Type B pancreatic cell (in vitro differentiated cells): ENCODE results near the gene MSI2. TPM values are rescaled to one million over a fixed set of nuclear protein-coding genes. Genes with fewer than 3 reads are reported as not detected.

Experiments used
- DNase-seq: peaks from one replicate; pipeline ENCODE4 v3.0.0; 2021; ENCODE audit warnings: mixed read lengths; ENCODE audit not compliant: unreplicated experiment; ENCODE audit errors: extremely low spot score
- H3K27ac Mint-ChIP-seq: 2 replicates; pipeline ENCODE4 v1.8.0; 2021; ENCODE audit warnings: mild to moderate bottlenecking, mixed read lengths
- H3K27me3 Mint-ChIP-seq: 2 replicates; pipeline ENCODE4 v1.8.0; 2021; ENCODE audit warnings: mixed read lengths
- H3K36me3 Mint-ChIP-seq: 2 replicates; pipeline ENCODE4 v1.8.0; 2021; ENCODE audit warnings: mixed read lengths
- H3K4me1 Mint-ChIP-seq: one replicate; pipeline ENCODE4 v1.8.0; 2021; ENCODE audit warnings: mixed read lengths; ENCODE audit not compliant: unreplicated experiment
- H3K4me3 Mint-ChIP-seq: 2 replicates; pipeline ENCODE4 v1.8.0; 2021; ENCODE audit warnings: mild to moderate bottlenecking, mixed read lengths
- H3K9me3 Mint-ChIP-seq: 2 replicates; pipeline ENCODE4 v1.8.0; 2021; ENCODE audit warnings: mixed read lengths
- total RNA-seq: library from RNA; stranded (reverse); gene quantifications from 2 replicates; pipeline ENCODE4 v1.2.1, GENCODE V29; 2021; ENCODE audit warnings: low replicate concordance
- TF ChIP-seq, protein P1 (sequence below): fragments of 200-600 bp; sonication (generic); conservative IDR thresholded peaks from 2 replicates; pipeline ENCODE4 v1.5.0; 2021; ENCODE audit warnings: antibody characterized with exemption, mild to moderate bottlenecking

Gene MSI2
- total RNA-seq, 1 donor from 2014 or later, result 158 TPM

DNA sequence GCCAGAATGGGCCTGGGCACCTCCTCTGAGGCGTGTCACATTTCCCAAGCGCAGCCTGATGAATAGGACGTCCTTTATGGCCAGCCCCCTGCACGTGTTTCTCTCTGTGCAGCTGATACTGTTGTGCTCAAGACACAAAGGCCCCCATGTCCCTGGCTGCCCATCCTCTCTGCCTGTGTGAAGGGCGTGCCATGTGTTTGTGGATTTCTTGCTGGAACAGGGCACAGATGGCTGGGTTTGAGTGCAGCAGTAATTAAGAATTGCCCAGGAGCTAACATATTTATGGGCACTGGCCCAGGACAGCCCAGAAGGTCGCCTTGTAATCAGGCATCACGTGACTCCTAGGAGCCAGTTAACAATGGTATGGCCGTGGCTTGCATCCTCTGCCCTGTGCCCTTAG lies 307.6 kb downstream of the MSI2 start:
- no peak overlapping the region for H3K27ac Mint-ChIP-seq
- peaks cover 26% of the 10 kb centered on the region for H3K36me3 Mint-ChIP-seq
- no peaks in the 10 kb centered on the region for H3K9me3 Mint-ChIP-seq
- H3K4me3 Mint-ChIP-seq, result no peak overlapping the region
- TF ChIP-seq, protein P1, sequence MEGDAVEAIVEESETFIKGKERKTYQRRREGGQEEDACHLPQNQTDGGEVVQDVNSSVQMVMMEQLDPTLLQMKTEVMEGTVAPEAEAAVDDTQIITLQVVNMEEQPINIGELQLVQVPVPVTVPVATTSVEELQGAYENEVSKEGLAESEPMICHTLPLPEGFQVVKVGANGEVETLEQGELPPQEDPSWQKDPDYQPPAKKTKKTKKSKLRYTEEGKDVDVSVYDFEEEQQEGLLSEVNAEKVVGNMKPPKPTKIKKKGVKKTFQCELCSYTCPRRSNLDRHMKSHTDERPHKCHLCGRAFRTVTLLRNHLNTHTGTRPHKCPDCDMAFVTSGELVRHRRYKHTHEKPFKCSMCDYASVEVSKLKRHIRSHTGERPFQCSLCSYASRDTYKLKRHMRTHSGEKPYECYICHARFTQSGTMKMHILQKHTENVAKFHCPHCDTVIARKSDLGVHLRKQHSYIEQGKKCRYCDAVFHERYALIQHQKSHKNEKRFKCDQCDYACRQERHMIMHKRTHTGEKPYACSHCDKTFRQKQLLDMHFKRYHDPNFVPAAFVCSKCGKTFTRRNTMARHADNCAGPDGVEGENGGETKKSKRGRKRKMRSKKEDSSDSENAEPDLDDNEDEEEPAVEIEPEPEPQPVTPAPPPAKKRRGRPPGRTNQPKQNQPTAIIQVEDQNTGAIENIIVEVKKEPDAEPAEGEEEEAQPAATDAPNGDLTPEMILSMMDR, result no peak
- DNase-seq, result no peak
- H3K4me1 Mint-ChIP-seq, result peaks cover 50% of the 10 kb centered on the region
- H3K27me3 Mint-ChIP-seq, result no peaks in the 10 kb centered on the region

DNA sequence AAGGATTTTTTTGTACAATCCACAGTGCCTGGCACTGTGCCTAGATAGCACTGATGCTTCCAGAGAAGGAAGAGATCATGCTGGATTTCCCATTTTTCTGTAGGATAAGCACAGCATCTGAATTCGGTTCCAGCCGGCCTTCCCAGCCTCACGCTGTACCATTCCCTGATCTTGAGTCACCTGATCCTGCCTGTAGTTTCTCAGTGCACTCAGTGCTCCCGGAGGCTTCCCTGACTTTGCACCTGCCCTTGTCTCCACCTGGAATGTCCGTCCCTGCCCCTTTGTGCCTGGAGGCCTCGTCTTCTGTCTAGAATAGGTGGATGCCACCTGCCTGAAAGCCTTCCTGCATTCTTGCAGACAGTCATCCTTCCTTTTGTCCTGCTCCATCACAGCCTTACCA lies 308.9 kb downstream of the MSI2 start:
- peaks cover 53% of the 10 kb centered on the region for H3K4me1 Mint-ChIP-seq
- no peaks in the 10 kb centered on the region for H3K9me3 Mint-ChIP-seq
- no peak overlapping the region for H3K27ac Mint-ChIP-seq
- DNase-seq, result no peak
- TF ChIP-seq, protein P1, result no peak
- no peak overlapping the region for H3K4me3 Mint-ChIP-seq
- peaks cover 30% of the 10 kb centered on the region for H3K36me3 Mint-ChIP-seq
- no peaks in the 10 kb centered on the region for H3K27me3 Mint-ChIP-seq

DNA sequence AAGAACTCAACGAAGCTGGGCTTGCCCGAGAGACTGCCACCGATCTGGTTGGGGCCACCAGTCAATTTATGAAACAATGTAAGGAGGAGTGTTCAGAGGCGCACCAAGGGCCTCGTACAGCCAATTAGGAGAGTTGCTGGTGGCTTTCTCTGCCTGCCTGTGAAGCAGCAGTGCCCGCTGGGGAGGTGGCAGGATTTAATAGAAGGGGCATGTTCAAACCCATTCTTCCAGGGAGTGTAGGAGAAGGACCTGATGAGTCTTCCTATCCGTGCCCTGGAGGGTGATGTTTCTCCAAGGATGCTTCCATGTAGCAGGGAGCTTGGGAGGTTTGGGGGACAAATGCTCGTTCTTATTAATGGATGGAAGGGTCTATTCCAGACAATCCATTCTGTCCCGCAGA lies 310.4 kb downstream of the MSI2 start:
- no peak overlapping the region for H3K4me3 Mint-ChIP-seq
- H3K4me1 Mint-ChIP-seq, result peaks cover 50% of the 10 kb centered on the region
- H3K9me3 Mint-ChIP-seq, result no peaks in the 10 kb centered on the region
- peaks cover 34% of the 10 kb centered on the region for H3K36me3 Mint-ChIP-seq
- DNase-seq, result no peak
- no peaks in the 10 kb centered on the region for H3K27me3 Mint-ChIP-seq
- TF ChIP-seq, protein P1, result no peak
- no peak overlapping the region for H3K27ac Mint-ChIP-seq

DNA sequence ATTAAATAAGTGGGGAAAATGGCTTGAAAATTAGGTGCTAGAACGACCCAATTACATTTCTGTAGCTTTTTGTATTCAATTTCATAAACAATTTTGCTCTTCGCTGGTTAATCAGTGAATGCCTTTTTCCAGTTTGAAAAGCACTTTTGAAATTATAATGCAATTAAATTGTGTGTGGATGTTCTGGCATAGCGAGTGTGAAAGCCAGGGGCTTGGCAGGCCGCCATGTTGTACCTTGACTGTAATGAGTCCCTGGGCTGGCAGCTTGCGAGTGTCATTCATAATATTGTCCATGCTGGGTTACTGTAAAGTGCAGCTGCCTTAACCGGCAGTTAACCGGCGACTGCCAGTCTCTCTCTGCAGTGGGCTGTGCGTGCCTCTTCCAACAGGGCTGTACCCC lies 310.9 kb downstream of the MSI2 start:
- Mint-ChIP-seq H3K9me3 (no peaks in the 10 kb centered on the region), H3K27me3 (no peaks in the 10 kb centered on the region), H3K27ac (no peak overlapping the region), H3K36me3 (peaks cover 31% of the 10 kb centered on the region), H3K4me3 (no peak overlapping the region), H3K4me1 (peaks cover 46% of the 10 kb centered on the region)
- TF ChIP-seq, protein P1, result no peak
- DNase-seq, result no peak

GRCh38 chr17:57568340-57568739 lies 312.0 kb downstream of the MSI2 start:
- H3K4me1 Mint-ChIP-seq, result peaks cover 43% of the 10 kb centered on the region
- DNase-seq, result no peak
- TF ChIP-seq, protein P1, result no peak
- H3K27me3 Mint-ChIP-seq, result no peaks in the 10 kb centered on the region
- H3K27ac Mint-ChIP-seq, result no peak overlapping the region
- H3K36me3 Mint-ChIP-seq, result peaks cover 29% of the 10 kb centered on the region
- H3K4me3 Mint-ChIP-seq, result no peak overlapping the region
- H3K9me3 Mint-ChIP-seq, result no peaks in the 10 kb centered on the region

GRCh38 chr17:57569021-57569420 lies 312.7 kb downstream of the MSI2 start:
- H3K36me3 Mint-ChIP-seq, result peaks cover 26% of the 10 kb centered on the region
- TF ChIP-seq, protein P1, result no peak
- H3K4me1 Mint-ChIP-seq, result peaks cover 42% of the 10 kb centered on the region
- no peaks in the 10 kb centered on the region for H3K9me3 Mint-ChIP-seq
- H3K27ac Mint-ChIP-seq, result no peak overlapping the region
- DNase-seq, result no peak
- no peak overlapping the region for H3K4me3 Mint-ChIP-seq
- H3K27me3 Mint-ChIP-seq, result no peaks in the 10 kb centered on the region
